ENCODE measurements around the gene PEX10. TPM values are rescaled to one million over a fixed set of nuclear protein-coding genes. Genes with fewer than 3 reads are reported as not detected.
A peak's percentile ranks its signal among the peaks of the same experiment; 100 is the strongest.
"Not testable (repeated sequence)": the region's sequence is repeated elsewhere in the genome, so short reads cannot be mapped to it uniquely, and the experiment has no call there.

Gene PEX10
- total RNA-seq, 2 experiments from 2014 or later = 17.1 to 19.0 TPM

DNA sequence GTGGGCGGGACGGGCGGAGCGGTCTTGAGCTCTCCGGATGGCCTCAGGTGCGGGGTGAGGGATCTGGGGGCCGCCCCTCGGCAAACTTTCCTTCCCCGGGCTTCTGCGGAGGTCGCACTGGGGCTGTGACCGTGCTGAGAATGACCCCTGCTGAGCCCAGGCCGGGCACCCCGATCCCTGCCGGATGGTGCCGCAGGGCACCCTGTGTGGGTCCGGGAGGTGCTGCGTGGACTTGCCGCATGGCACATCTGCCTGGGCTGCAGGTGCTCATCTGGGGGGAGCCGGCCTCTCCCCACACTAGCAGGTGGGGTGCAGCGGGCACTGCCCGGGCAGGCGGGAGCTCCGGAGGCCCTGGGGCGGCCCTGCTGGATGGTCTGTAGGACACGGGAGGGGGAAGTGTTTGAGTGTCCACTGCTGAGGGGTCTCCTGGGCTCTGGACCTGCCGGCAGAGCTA lies 31.8 kb upstream of the PEX10 start:
- intact Hi-C loops (cut with micrococcal nuclease) = no loop called here
- no peak for ATAC-seq
- H3K36me3 Mint-ChIP-seq (ENCODE audit: low read depth) = no peaks in the 10 kb centered on the region
- ChIA-PET CTCF (interaction anchor here (1.0 kb wide), 1 partner anchor 25 kb away, joined by 3 read pairs; no protein-coding TSS in a partner anchor), POLR2A (no interaction called here)
- H3K4me3 Mint-ChIP-seq = no peak overlapping the region
- H3K27ac Mint-ChIP-seq = no peak overlapping the region
- no peaks in the 10 kb centered on the region for H3K9me3 Mint-ChIP-seq
- H3K27me3 Mint-ChIP-seq = peaks cover 11% of the 10 kb centered on the region
- TF ChIP-seq, protein P1, sequence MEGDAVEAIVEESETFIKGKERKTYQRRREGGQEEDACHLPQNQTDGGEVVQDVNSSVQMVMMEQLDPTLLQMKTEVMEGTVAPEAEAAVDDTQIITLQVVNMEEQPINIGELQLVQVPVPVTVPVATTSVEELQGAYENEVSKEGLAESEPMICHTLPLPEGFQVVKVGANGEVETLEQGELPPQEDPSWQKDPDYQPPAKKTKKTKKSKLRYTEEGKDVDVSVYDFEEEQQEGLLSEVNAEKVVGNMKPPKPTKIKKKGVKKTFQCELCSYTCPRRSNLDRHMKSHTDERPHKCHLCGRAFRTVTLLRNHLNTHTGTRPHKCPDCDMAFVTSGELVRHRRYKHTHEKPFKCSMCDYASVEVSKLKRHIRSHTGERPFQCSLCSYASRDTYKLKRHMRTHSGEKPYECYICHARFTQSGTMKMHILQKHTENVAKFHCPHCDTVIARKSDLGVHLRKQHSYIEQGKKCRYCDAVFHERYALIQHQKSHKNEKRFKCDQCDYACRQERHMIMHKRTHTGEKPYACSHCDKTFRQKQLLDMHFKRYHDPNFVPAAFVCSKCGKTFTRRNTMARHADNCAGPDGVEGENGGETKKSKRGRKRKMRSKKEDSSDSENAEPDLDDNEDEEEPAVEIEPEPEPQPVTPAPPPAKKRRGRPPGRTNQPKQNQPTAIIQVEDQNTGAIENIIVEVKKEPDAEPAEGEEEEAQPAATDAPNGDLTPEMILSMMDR (IDR thresholded peaks at IDR 0.05) = no peak
- no peak for DNase-seq
- no peaks in the 10 kb centered on the region for H3K4me1 Mint-ChIP-seq (ENCODE audit: low read depth)

DNA sequence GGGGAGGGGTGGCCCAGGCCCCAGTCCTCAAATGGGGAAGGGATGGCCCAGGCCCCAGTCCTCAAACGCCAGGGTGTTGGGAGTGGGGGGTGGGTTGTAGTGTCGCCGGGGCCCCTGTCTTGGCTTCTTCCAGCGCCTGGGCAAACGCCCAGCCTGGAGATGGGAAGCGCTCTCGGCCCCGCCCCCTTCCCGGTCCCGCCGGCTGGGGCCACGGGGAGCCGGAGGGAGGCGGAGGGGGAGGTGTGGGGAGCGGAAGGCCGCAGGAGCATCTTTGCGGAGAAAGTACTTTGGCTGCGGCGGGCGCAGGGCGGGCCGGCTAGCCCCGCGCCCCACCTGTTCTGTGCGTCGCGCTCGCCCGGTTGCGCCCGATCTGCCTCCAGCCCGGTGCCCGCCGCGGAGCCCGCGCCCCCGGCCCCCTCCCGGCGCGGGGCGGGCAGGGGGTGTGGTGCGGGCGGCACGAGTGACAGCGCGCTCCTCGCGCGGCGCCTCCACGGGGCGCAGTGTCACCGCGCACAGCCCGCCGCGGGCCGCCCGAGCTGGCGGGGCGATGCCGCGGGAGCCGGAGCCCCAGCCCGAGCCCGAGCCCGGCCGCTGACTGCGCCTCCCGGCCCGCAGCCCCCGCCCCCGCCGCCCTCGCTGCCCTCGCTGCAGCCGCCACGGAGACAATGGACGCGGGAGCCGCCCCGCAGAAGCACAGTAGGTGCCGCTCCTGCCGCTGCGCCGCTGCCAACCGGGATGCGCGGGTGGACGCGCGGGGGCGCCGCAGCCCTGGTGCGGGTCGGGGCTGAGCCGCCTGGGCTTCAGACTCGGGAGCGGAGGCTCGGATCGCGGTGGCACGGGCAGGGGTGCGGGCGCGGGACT lies 31.1 kb upstream of the PEX10 start:
- H3K27ac Mint-ChIP-seq = no peak overlapping the region
- TF ChIP-seq, protein P1 (IDR thresholded peaks at IDR 0.05) = no peak
- peak; percentile 56 for ATAC-seq
- H3K27me3 Mint-ChIP-seq = peaks cover 11% of the 10 kb centered on the region
- CTCF ChIA-PET = interaction anchor here (1.0 kb wide), 1 partner anchor 24 kb away, joined by 3 read pairs; no protein-coding TSS in a partner anchor
- no peaks in the 10 kb centered on the region for H3K36me3 Mint-ChIP-seq (ENCODE audit: low read depth)
- POLR2A ChIA-PET = no interaction called here
- no peak overlapping the region for H3K4me3 Mint-ChIP-seq
- intact Hi-C loops (cut with micrococcal nuclease) = no loop called here
- no peaks in the 10 kb centered on the region for H3K9me3 Mint-ChIP-seq
- H3K4me1 Mint-ChIP-seq (ENCODE audit: low read depth) = no peaks in the 10 kb centered on the region
- DNase-seq = peak; percentile 35

DNA sequence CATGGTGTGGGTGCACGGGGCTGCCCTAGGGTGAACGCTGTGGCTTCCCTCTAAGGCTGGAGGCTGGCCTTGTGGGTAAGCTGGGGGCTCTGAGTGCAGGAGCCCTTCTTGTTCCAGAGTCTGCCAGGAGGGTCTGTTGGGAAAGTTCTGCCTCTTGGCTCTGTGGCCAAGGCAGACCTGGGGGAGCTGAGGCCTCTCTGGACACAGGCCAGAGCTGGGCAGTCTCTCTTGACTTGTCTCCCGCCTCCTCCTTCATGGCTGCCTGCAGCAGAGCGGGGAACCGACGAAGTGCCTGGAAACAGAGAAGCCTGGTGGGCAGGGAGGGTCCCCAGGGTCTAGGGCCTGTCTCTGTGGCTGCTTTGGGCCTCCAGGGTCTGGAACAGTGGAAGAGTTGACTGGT lies 30.3 kb upstream of the PEX10 start:
- ChIA-PET POLR2A (no interaction called here), CTCF (no interaction called here)
- Mint-ChIP-seq H3K36me3 (ENCODE audit: low read depth) (no peaks in the 10 kb centered on the region), H3K9me3 (no peaks in the 10 kb centered on the region), H3K27ac (no peak overlapping the region), H3K4me3 (no peak overlapping the region), H3K4me1 (ENCODE audit: low read depth) (no peaks in the 10 kb centered on the region), H3K27me3 (peaks cover 11% of the 10 kb centered on the region)
- intact Hi-C loops (cut with micrococcal nuclease) = no loop called here
- TF ChIP-seq, protein P1 (IDR thresholded peaks at IDR 0.05) = no peak
- ATAC-seq = no peak
- no peak for DNase-seq

DNA sequence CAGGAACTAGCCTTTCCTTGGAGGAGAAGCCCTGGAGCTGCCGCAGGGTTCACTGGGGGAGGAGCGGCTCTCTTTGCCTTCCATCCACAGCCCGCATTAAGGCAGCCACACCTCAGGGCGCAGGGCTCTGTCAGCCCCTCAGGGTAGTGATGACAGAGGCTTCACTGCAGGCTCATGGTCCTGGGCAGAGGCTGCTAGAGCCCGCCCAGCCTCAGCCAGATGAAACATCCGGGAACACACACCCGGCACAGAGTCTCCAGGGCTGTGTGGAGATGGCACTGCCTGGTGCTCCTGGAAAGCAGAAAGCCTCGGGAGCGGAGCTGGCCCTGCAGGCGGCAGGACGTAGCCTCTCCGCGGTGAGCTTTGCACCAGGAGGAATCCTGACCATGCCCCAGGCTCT lies 29.4 kb upstream of the PEX10 start:
- no peak overlapping the region for H3K4me3 Mint-ChIP-seq
- no peak overlapping the region for H3K27ac Mint-ChIP-seq
- H3K36me3 Mint-ChIP-seq (ENCODE audit: low read depth) = no peaks in the 10 kb centered on the region
- ATAC-seq (no peak), DNase-seq (no peak)
- CTCF ChIA-PET = interaction anchor here (0.9 kb wide), 1 partner anchor 12 kb away, joined by 3 read pairs; no protein-coding TSS in a partner anchor
- H3K27me3 Mint-ChIP-seq = peaks cover 11% of the 10 kb centered on the region
- H3K4me1 Mint-ChIP-seq (ENCODE audit: low read depth) = no peaks in the 10 kb centered on the region
- H3K9me3 Mint-ChIP-seq = no peaks in the 10 kb centered on the region
- POLR2A ChIA-PET = interaction anchor here (0.6 kb wide), 1 partner anchor 73 kb away, joined by 3 read pairs; no protein-coding TSS in a partner anchor
- TF ChIP-seq, protein P1 (IDR thresholded peaks at IDR 0.05) = no peak
- intact Hi-C loops (cut with micrococcal nuclease) = no loop called here

DNA sequence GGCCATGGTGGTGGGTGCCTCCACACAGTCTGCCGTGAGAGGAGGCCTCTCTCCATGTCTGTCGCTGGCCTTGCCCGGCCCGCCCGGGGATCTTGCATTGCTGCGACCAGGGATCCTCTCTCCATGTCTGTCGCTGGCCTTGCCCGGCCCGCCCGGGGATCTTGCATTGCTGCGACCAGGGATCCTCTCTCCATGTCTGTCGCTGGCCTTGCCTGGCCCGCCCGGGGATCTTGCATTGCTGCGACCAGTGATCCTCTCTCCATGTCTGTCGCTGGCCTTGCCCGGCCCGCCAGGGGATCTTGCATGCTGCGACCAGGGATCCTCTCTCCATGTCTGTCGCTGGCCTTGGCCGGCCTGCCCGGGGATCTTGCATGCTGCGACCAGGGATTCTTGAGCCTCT lies 28.0 kb upstream of the PEX10 start:
- CTCF ChIA-PET; H3K36me3 Mint-ChIP-seq (ENCODE audit: low read depth); intact Hi-C loops (cut with micrococcal nuclease); H3K4me3 Mint-ChIP-seq; DNase-seq; H3K27ac Mint-ChIP-seq; ATAC-seq; H3K4me1 Mint-ChIP-seq (ENCODE audit: low read depth); H3K9me3 Mint-ChIP-seq: not testable (repeated sequence)
- peaks cover 11% of the 10 kb centered on the region for H3K27me3 Mint-ChIP-seq
- POLR2A ChIA-PET = interaction anchor here (0.6 kb wide), 1 partner anchor 21 kb away, joined by 3 read pairs; no protein-coding TSS in a partner anchor
